ENCODE measurements around the gene PXYLP1.

The PXYLP1 gene

DNA sequence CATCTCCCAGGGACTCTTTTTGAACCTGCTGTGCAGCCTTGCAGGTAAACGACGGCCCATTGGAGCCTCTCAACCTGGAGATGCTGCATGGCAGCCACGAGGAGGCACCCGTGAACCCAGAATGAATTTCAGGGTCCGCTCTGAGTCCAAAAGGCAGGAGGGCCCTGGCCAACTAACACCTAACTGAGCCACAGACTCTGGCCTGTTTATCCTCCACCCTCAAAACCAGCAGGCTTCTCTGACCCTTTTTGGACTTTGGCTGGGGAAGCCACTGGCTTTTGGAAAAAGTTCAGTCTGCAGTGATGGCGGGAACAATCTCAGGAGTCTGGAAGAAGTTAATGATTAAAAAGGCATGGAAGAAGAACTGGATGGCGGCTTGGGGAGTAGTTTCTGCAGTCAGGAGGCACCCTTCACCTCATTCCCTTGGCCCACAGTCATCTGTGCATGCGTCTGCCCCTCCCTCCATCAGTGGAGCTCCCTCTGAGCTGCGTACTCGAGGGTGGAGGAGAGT, 4.1 kb downstream of the PXYLP1 start:
- no peak for TF ChIP-seq EGR1 (IDR thresholded peaks at IDR 0.05)
- TF ChIP-seq MAX (IDR thresholded peaks at IDR 0.05), result no peak
- TF ChIP-seq TEAD4 (IDR thresholded peaks at IDR 0.05), result no peak
- no peak for TF ChIP-seq RAD21 (IDR thresholded peaks at IDR 0.05; ENCODE audit: low read depth)
- no peak for TF ChIP-seq FOXM1 (IDR thresholded peaks at IDR 0.05; ENCODE audit: borderline replicate concordance, low read depth)
- no peak for TF ChIP-seq TAF1 (IDR thresholded peaks at IDR 0.05; ENCODE audit: low read depth)
- TF ChIP-seq NFIC (IDR thresholded peaks at IDR 0.05), result no peak
- no peak for TF ChIP-seq TCF12 (IDR thresholded peaks at IDR 0.05; ENCODE audit: low read depth)
- no peak for TF ChIP-seq CEBPB (IDR thresholded peaks at IDR 0.05)

DNA sequence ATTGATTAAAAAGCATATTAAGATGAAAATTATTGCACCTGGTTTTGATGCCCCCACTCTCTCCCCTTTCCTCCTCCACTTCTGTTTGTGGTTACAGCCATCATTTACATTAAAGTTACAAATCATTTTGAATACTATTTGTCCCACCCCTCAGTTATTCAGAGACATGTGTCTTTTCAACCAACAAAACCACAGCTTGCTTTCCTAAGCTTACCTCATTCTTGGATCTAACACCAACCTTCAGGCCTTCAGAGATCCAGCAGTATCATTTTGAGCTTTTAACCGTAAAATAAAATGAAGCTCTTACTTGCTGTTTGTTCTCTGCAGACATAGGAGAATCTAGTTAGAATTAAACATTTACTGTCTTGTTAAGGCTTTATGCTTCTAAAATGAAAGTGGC, 4.7 kb downstream of the PXYLP1 start:
- TF ChIP-seq CREB1 (IDR thresholded peaks at IDR 0.05; ENCODE audit: low read depth), result no peak
- no peak for TF ChIP-seq TEAD4 (IDR thresholded peaks at IDR 0.05)
- TF ChIP-seq CEBPB (IDR thresholded peaks at IDR 0.05), result no peak
- no peak for TF ChIP-seq MAX (IDR thresholded peaks at IDR 0.05)
- TF ChIP-seq ZBTB7A (IDR thresholded peaks at IDR 0.05; ENCODE audit: low read depth), result no peak
- TF ChIP-seq, protein P1, sequence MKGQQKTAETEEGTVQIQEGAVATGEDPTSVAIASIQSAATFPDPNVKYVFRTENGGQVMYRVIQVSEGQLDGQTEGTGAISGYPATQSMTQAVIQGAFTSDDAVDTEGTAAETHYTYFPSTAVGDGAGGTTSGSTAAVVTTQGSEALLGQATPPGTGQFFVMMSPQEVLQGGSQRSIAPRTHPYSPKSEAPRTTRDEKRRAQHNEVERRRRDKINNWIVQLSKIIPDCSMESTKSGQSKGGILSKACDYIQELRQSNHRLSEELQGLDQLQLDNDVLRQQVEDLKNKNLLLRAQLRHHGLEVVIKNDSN (IDR thresholded peaks at IDR 0.05), result no peak
- no peak for TF ChIP-seq EP300 (IDR thresholded peaks at IDR 0.05; ENCODE audit: borderline replicate concordance)
- no peak for TF ChIP-seq REST (IDR thresholded peaks at IDR 0.05; ENCODE audit: low read depth)
- TF ChIP-seq TAF1 (IDR thresholded peaks at IDR 0.05; ENCODE audit: low read depth), result no peak
- no peak for TF ChIP-seq RAD21 (IDR thresholded peaks at IDR 0.05; ENCODE audit: low read depth)

- TF ChIP-seq NFIC (IDR thresholded peaks at IDR 0.05), result no peak
- TF ChIP-seq TEAD4 (IDR thresholded peaks at IDR 0.05), result no peak
- no peak for TF ChIP-seq EP300 (IDR thresholded peaks at IDR 0.05; ENCODE audit: borderline replicate concordance)
- TF ChIP-seq CEBPB (IDR thresholded peaks at IDR 0.05), result no peak
- TF ChIP-seq FOXM1 (IDR thresholded peaks at IDR 0.05; ENCODE audit: borderline replicate concordance, low read depth), result no peak
- TF ChIP-seq CREB1 (IDR thresholded peaks at IDR 0.05; ENCODE audit: low read depth), result no peak
- no peak for TF ChIP-seq REST (IDR thresholded peaks at IDR 0.05; ENCODE audit: low read depth)
Measured at GRCh38 chr3:141237701-141238521, 6.3 kb downstream of the PXYLP1 start.

DNA sequence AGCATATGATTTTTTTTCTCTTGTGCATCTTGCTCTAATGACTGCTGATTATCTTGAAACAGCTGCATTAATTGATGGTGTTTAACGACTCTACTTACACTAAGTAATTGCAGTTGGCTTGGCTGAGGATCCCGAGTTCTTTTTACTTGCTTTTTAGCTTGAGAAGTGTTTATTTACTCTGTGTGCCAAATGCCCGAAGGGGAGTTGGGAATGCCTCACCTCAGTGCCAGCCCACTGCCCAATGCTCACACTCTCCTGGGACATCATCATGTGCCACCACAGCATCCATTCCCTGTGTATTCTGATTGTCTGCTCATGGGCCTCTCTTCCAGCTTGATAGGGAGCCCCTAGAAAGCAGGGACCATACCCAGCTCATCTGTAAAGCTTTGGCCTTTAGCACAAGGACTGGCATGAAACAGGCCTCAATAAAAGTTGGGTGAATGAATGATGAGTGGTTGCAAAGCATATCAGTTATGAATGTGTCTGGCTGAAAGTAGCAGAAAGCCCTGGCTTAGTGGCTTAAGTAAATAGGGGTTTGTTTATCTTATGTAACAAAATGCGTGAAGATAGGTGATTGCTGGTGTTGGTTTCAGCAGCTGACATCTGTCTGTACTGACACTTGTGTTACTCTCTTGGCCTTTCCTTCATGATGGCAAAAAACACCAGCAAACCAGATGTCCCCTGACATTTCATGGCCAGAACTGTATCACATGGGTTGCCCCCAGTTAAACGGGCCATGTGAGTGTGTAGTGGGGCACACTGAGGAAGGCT, 8.1 kb downstream of the PXYLP1 start:
- TF ChIP-seq TCF12 (IDR thresholded peaks at IDR 0.05; ENCODE audit: low read depth) (no peak), FOXM1 (IDR thresholded peaks at IDR 0.05; ENCODE audit: borderline replicate concordance, low read depth) (no peak), NFIC (IDR thresholded peaks at IDR 0.05) (no peak), CREB1 (IDR thresholded peaks at IDR 0.05; ENCODE audit: low read depth) (no peak), MAX (IDR thresholded peaks at IDR 0.05) (no peak), ZBTB7A (IDR thresholded peaks at IDR 0.05; ENCODE audit: low read depth) (no peak), CEBPB (IDR thresholded peaks at IDR 0.05) (no peak), RAD21 (IDR thresholded peaks at IDR 0.05; ENCODE audit: low read depth) (no peak), EGR1 (IDR thresholded peaks at IDR 0.05) (no peak), TEAD4 (IDR thresholded peaks at IDR 0.05) (no peak), EP300 (IDR thresholded peaks at IDR 0.05; ENCODE audit: borderline replicate concordance) (no peak), REST (IDR thresholded peaks at IDR 0.05; ENCODE audit: low read depth) (no peak)
- TF ChIP-seq, protein P1 (IDR thresholded peaks at IDR 0.05), result no peak
